GM21786 (cell line): Measurements from ENCODE around the gene OR1F1.
"Not testable (repeated sequence)": the region's sequence is repeated elsewhere in the genome, so short reads cannot be mapped to it uniquely, and the experiment has no call there.

Experiments used
- ATAC-seq: cut with Tn5 transposase; IDR thresholded peaks from one replicate; pipeline ENCODE4 v1.9.1; 2021; ENCODE audit not compliant: unreplicated experiment

Gene OR1F1

GRCh38 chr16:3150346-3151218 lies 37.4 kb upstream of the OR1F1 start:
- peak; percentile 64 for ATAC-seq

DNA sequence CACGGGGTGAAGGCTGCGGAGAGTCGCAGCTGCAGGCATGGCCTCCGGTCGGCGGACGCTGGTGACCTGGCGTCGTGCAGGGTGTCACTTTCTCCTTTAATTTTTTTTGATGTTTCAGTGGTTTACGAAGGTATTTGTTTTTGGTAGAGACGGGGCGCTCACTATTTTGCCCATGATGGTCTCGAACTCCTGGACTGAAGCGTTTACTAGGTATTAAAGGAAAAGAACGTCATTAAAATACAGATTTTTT lies 36.1 kb upstream of the OR1F1 start:
- no peak for ATAC-seq

- no peak for ATAC-seq
Observed at GRCh38 chr16:3152277-3152990, 35.6 kb upstream of the OR1F1 start.

- ATAC-seq = no peak
Observed at GRCh38 chr16:3152991-3153368, 35.0 kb upstream of the OR1F1 start.

DNA sequence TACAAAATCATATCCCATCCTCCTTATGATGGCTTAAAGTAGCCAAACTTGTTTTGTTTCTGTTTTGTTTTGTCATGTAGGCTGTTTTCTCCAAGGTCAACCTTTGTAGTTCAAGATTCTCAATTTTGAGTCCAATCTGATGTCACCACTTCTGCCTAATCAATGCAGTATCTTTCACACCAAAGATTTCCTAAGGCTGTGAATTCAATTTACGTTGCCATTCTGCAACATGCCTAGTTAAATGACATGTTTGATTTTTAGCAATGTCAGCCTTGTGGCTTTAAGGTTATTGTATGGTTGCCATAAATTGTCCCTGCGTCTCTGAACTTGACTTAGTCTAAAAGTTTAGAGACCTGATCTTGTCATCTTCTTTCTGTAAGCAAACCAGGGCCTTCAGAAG lies 32.8 kb upstream of the OR1F1 start:
- no peak for ATAC-seq

DNA sequence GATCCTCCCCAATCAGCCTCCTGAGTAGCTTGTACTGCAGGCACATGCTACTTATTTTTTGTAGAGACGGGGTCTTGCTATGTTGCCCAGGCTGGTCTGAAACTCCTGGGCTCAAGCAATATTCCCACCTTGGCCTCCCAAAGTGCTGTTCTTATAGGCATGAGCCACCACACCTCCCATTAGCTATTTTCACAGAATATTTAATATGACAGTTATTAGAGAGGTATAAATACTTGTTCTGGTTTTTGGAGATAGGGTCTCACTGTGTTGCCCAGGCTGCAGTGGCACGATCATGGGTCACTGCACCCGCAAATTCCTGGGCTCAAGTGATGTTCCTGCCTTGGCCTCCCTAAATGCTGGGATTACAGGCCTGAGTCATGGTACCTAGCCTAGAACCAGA lies 32.0 kb upstream of the OR1F1 start:
- ATAC-seq = no peak

DNA sequence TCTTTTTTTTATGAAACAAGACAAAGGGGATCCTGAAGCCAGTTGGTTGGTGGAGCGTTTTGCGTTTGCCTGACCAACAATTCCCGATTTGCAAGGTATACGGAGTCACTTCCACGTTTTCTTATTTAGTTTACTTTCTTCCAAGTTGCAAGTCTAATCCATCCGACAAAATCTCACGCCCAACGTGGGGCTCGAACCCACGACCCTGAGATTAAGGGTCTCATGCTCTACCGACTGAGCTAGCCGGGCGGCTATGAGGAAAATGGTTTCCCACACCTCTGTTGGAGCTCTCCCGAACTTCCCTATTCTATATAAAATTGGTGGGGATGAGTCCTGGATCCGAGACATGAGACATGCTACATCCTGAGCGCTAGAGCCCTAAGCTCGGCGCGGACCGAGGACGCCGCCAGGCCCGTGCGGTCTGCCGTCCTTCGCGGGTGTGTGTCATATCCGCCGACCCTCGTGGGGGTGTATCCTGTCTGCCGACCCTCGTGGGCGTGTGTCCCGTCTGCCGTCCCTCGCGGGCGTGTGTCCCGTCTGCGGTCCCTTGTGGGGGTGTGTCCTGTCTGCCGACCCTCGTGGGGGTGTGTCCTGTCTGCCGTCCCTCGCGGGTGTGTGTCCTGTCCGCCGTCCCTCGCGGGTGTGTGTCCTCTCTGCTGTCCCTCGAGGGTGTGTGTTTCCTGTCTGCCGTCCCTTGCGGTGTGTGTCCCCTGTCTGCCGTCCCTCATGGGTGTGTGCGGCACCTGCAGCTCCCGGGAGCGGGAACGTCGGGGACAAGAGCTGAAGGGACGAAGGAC lies 30.6 kb upstream of the OR1F1 start:
- no peak for ATAC-seq

- peak; percentile 15 for ATAC-seq
Observed at GRCh38 chr16:3158026-3158509, 29.9 kb upstream of the OR1F1 start.

GRCh38 chr16:3158510-3159314 lies 29.3 kb upstream of the OR1F1 start:
- peak; percentile 43 for ATAC-seq

DNA sequence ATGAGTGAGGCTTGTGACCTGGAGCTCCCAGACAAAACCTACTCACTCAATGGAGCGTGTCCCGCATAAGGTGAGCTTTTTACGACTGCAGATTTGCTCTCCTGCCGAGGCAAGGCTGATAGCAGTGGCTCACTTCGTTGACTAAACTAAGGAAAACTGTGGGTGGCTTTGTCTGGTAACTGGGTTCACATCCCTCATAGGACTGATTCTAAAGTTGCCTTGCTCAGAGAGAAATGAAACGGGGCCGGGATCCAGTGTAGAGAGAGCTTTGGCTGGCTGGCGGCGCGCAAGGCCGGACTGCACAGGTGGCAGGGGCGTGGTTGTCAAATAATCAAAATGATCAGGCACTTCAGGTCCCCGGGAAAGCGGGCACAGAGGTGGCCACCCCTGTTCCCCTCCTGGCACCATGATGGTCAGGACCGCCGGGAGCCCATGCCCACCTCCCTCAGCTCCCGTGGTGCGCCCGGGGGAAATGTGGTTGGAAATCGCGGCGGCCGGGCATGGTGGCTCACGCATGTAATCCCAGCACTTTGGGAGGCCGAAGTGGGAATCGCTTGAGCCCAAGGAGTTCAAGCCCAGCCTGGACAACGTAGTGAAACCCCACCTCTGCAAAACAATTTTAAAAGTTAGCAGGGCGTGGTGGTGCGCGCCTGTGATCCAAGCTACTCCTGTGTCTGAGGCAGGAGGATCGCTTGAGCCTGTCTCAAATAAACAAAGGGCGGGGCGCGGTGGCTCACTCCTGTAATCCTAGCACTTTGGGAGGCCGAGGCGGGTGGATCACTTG lies 26.6 kb upstream of the OR1F1 start:
- ATAC-seq = no peak

DNA sequence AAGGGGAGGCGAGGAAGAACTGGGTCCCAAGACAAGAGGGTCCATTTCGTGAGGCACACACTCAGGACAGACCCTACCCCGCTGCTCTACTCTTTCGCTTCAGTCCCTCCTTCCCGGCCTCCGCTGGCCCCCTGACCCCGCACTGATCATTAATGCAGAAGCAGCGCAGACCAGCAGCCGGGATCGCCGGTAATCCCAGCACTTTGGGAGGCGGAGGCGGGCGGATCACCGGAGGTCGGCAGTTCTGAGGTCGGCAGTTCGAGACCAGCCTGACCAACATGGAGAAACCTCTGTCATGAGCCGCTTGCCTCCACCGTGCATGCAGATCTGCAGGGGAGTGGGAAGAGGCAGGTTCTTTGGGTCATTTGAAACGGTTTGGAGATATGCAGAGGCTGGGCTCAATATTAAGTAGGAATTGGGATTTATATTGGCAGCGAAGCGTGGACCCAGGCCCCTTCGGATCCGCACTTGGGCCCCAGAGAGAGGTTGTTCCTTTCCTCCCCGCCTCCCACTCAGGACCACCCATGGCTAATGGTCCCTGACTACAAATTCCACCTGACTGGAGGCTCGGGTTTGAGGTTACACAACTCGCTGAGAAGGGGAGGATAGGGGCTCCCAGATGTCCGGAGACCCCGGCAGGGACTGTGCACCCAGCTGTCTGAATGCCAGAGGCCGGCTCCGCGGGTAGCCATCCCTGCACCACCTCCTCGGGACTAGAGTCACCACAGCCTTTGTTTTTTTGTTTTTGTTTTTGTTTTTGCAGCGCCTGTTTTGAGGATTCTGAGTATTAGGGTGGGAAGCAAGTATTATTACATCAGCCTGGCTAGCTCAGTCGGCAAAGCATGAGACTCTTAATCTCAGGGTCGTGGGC lies 23.6 kb upstream of the OR1F1 start:
- ATAC-seq = no peak

GRCh38 chr16:3165111-3165822 lies 22.7 kb upstream of the OR1F1 start:
- ATAC-seq = no peak

GRCh38 chr16:3166505-3166886 lies 21.5 kb upstream of the OR1F1 start:
- ATAC-seq = no peak

- not testable (repeated sequence) for ATAC-seq
Observed at GRCh38 chr16:3168729-3169128, 19.3 kb upstream of the OR1F1 start.

GRCh38 chr16:3170440-3171180 lies 17.4 kb upstream of the OR1F1 start:
- no peak for ATAC-seq

- ATAC-seq = peak; percentile 39
Observed at GRCh38 chr16:3171181-3171854, 16.7 kb upstream of the OR1F1 start.

GRCh38 chr16:3171855-3172593 lies 16.0 kb upstream of the OR1F1 start:
- peak; percentile 5 for ATAC-seq
